HCT116 (cell line): ENCODE data around the gene CCDC54. TPM values are rescaled to one million over a fixed set of nuclear protein-coding genes. Genes with fewer than 3 reads are reported as not detected.

ENCODE experiments used
- ATAC-seq: fragments of 200-7000 bp; cut with Tn5 transposase; 2 replicates; pipeline ENCODE4 v1.9.1; 2020; ENCODE audit warnings: mild to moderate bottlenecking, moderate library complexity
- BruUV-seq: library from RNA; stranded (reverse); fragments of 400-500 nt; replicated peaks from 2 replicates; lab custom pipeline; 2021; lab: Mats Ljungman, UMichigan
- CTCF ChIA-PET: fragments of 300-600 bp; sonication (Branson Sonifier 250); formaldehyde crosslinking; loops from one replicate; lab custom pipeline; 2021; ENCODE audit warnings: antibody characterized with exemption; lab: Charles Lee
- POLR2A ChIA-PET: fragments of 300-600, 350-600 bp; sonication (Branson Sonifier 250); formaldehyde crosslinking; loops from one replicate; lab custom pipeline; 2021; ENCODE audit warnings: antibody characterized with exemption; lab: Charles Lee
- RAD21 ChIA-PET, 2 experiments: fragments of 300-600 bp; sonication (Branson Sonifier 250); formaldehyde crosslinking; loops; one replicate each; lab custom pipeline; 2023; ENCODE audit warnings: low total read pairs in 2 of 2; ENCODE audit not compliant: uncharacterized antibody in 2 of 2, unreplicated experiment in 2 of 2, low non-redundant PET in 1 of 2; lab: Charles Lee
- DNase-seq: peaks from one replicate; pipeline ENCODE4 v3.0.0-alpha.2; 2010; ENCODE audit warnings: low read depth, low spot score
- H2AFZ ChIP-seq: fragments of 200-600 bp; shearing (Covaris generic), sonication (generic); 2 replicates; pipeline ENCODE4 v1.6.1; 2017; ENCODE audit warnings: low read depth, mixed run types, mixed read lengths, antibody characterized with exemption, low read length; ENCODE audit not compliant: poor library complexity, severe bottlenecking
- H3K27ac ChIP-seq: 2 replicates; pipeline ENCODE4 v1.5.1; 2012; ENCODE audit warnings: low read depth, low read length
- H3K27me3 ChIP-seq: fragments of 200-600 bp; sonication (generic); 2 replicates; pipeline ENCODE4 v1.6.1; 2016; ENCODE audit warnings: mixed run types, low read length, mixed read lengths; ENCODE audit not compliant: insufficient read depth
- H3K36me3 ChIP-seq, 2 experiments: fragments of 200-500 bp in 1 of 2; fragments of 200-600 bp in 1 of 2; sonication (Bioruptor generic) in 1 of 2; sonication (generic) in 1 of 2; 2 replicates each; pipeline versions ENCODE4 v1.5.1 to v1.6.1; 2014 to 2016; ENCODE audit warnings: low read length in 2 of 2, inconsistent platforms in 1 of 2, mixed read lengths in 1 of 2, mixed run types in 1 of 2; ENCODE audit not compliant: insufficient read depth in 2 of 2, control insufficient read depth in 1 of 2
- H3K4me1 ChIP-seq, 2 experiments: fragments of 200-600 bp in 1 of 2; sonication (generic) in 1 of 2; 2 replicates each; pipeline versions ENCODE4 v1.5.1 to v1.6.1; 2012 to 2017; ENCODE audit warnings: low read length in 2 of 2, inconsistent platforms in 1 of 2, mild to moderate bottlenecking in 1 of 2, mixed read lengths in 1 of 2, mixed run types in 1 of 2, moderate library complexity in 1 of 2; ENCODE audit not compliant: insufficient read depth in 2 of 2, control insufficient read depth in 1 of 2
- H3K4me2 ChIP-seq: fragments of 200-600 bp; sonication (generic); 2 replicates; pipeline ENCODE4 v1.6.1; 2017; ENCODE audit warnings: mixed run types, low read length, mixed read lengths
- H3K4me3 ChIP-seq, 2 experiments: fragments of 200-600 bp in 1 of 2; sonication (generic) in 1 of 2; replicated peaks in 1 of 2; 2 replicates each; pipeline ENCODE4 v1.5.1; 2011 to 2016; ENCODE audit warnings: low read length in 2 of 2, control low read depth in 1 of 2, low read depth in 1 of 2, mild to moderate bottlenecking in 1 of 2, mixed read lengths in 1 of 2, mixed run types in 1 of 2
- H3K79me2 ChIP-seq: fragments of 200-600 bp; sonication (generic); 2 replicates; pipeline ENCODE4 v1.6.1; 2017; ENCODE audit warnings: mild to moderate bottlenecking, mixed run types, low read length, moderate library complexity, mixed read lengths; ENCODE audit not compliant: insufficient read depth
- H3K9ac ChIP-seq: fragments of 200-600 bp; sonication (generic); 2 replicates; pipeline ENCODE4 v1.6.1; 2016; ENCODE audit warnings: low read length, mixed read lengths
- H3K9me2 ChIP-seq: fragments of 200-600 bp; sonication (generic), shearing (Covaris generic); 2 replicates; pipeline ENCODE4 v1.6.1; 2017; ENCODE audit warnings: mixed run types, mild to moderate bottlenecking, moderate library complexity; ENCODE audit not compliant: insufficient read depth
- H3K9me3 ChIP-seq, 2 experiments: fragments of 200-500 bp in 1 of 2; fragments of 200-600 bp in 1 of 2; sonication (Bioruptor generic) in 1 of 2; sonication (generic) in 1 of 2; 2 replicates each; pipeline ENCODE4 v1.6.1; 2014 to 2017; ENCODE audit warnings: low read length in 2 of 2, mixed read lengths in 2 of 2, inconsistent platforms in 1 of 2, low read depth in 1 of 2, mild to moderate bottlenecking in 1 of 2, mixed run types in 1 of 2, moderate library complexity in 1 of 2; ENCODE audit not compliant: control insufficient read depth in 1 of 2, insufficient read depth in 1 of 2
- H4K20me1 ChIP-seq: fragments of 200-600 bp; sonication (generic), shearing (Covaris generic); 2 replicates; pipeline ENCODE4 v1.6.1; 2017; ENCODE audit warnings: mixed run types, mild to moderate bottlenecking, moderate library complexity; ENCODE audit not compliant: insufficient read depth
- CBX3 ChIP-seq: IDR thresholded peaks from 2 replicates; pipeline ENCODE4 v1.6.1; 2012; ENCODE audit warnings: low read depth
- CTCF ChIP-seq, 3 experiments: fragments of 200-600 bp in 1 of 3; sonication (generic) in 1 of 3; IDR thresholded peaks in 2 of 3; conservative IDR thresholded peaks in 1 of 3; 2 replicates each; pipeline ENCODE4 v1.5.1; 2012 to 2017; ENCODE audit warnings: low read depth in 2 of 3, low read length in 2 of 3, antibody characterized with exemption in 1 of 3, borderline replicate concordance in 1 of 3, control low read depth in 1 of 3, mild to moderate bottlenecking in 1 of 3, mixed read lengths in 1 of 3, mixed run types in 1 of 3, moderate library complexity in 1 of 3; ENCODE audit not compliant: insufficient read depth in 1 of 3
- ELF1 ChIP-seq: IDR thresholded peaks from 2 replicates; pipeline ENCODE4 v1.6.1; 2012; ENCODE audit warnings: low read depth, borderline replicate concordance
- EZH2phosphoT487 ChIP-seq: fragments of 200-600 bp; IDR thresholded peaks from 2 replicates; pipeline ENCODE4 v1.6.1; 2018; ENCODE audit warnings: antibody characterized with exemption, borderline replicate concordance
- FOSL1 ChIP-seq: IDR thresholded peaks from 2 replicates; pipeline ENCODE4 v1.6.1; 2012; ENCODE audit warnings: low read depth
- JUND ChIP-seq: IDR thresholded peaks from 2 replicates; pipeline ENCODE4 v1.6.1; 2012
- RAD21 ChIP-seq: IDR thresholded peaks from 2 replicates; pipeline ENCODE4 v1.6.1; 2012; ENCODE audit warnings: low read depth, mild to moderate bottlenecking
- SIN3A ChIP-seq: IDR thresholded peaks from 2 replicates; pipeline ENCODE4 v1.6.1; 2012; ENCODE audit warnings: low read depth
- TCF7L2 ChIP-seq: IDR thresholded peaks from 2 replicates; pipeline ENCODE4 v1.7.0; 2011; ENCODE audit warnings: borderline replicate concordance, inconsistent platforms; ENCODE audit not compliant: insufficient read depth, insufficient read length; ENCODE audit errors: extremely low read depth
- YY1 ChIP-seq: IDR thresholded peaks from 2 replicates; pipeline ENCODE4 v1.6.1; 2011; ENCODE audit warnings: low read length, low read depth, moderate library complexity, mild to moderate bottlenecking; ENCODE audit not compliant: insufficient replicate concordance; ENCODE audit errors: extremely low read depth
- ZBTB33 ChIP-seq: IDR thresholded peaks from 2 replicates; pipeline ENCODE4 v1.6.1; 2011; ENCODE audit warnings: mild to moderate bottlenecking, low read length, moderate library complexity; ENCODE audit not compliant: insufficient replicate concordance; ENCODE audit errors: extremely low read depth
- ZFX ChIP-seq: fragments of 450-650 bp; IDR thresholded peaks from 2 replicates; pipeline ENCODE4 v1.6.1; 2017
- ZNF274 ChIP-seq: fragments of 200-500 bp; sonication (Bioruptor generic); IDR thresholded peaks from 2 replicates; pipeline ENCODE4 v1.6.1; 2014; ENCODE audit warnings: mild to moderate bottlenecking, low read depth, low read length, inconsistent platforms
- intact Hi-C: fragments of 100-400 bp; cut with micrococcal nuclease; formaldehyde crosslinking; loops from 2 replicates; pipeline ENCODE4 v1.10.0; 2022
- total RNA-seq: library from RNA; stranded (reverse); gene quantifications from one replicate; pipeline ENCODE4 v1.2.1, GENCODE V29; 2021; ENCODE audit not compliant: unreplicated experiment

CCDC54 gene
- total RNA-seq, 1 experiment from 2014 or later: not detected

GRCh38 chr3:107345822-107346405 lies 31.3 kb upstream of the CCDC54 start:
- ATAC-seq (no peak), DNase-seq (no peak)
- H3K27ac ChIP-seq: no peak overlapping the region
- H3K9me3 ChIP-seq: no peaks in the 10 kb centered on the region
- no peaks in the 10 kb centered on the region for H3K4me1 ChIP-seq
- H3K79me2 ChIP-seq: no peaks in the 10 kb centered on the region
- H3K9me2 ChIP-seq: no peaks in the 10 kb centered on the region
- H3K36me3 ChIP-seq: no peaks in the 10 kb centered on the region
- intact Hi-C loops: no loop called here
- no peak overlapping the region for H3K4me3 ChIP-seq
- no peak overlapping the region for H3K9ac ChIP-seq
- H3K27me3 ChIP-seq: no peaks in the 10 kb centered on the region
- ChIA-PET RAD21 (no interaction called here), POLR2A (no interaction called here), CTCF (no interaction called here)
- no TSS peak for BruUV-seq
- H3K4me2 ChIP-seq: no peak overlapping the region
- H4K20me1 ChIP-seq: no peaks in the 10 kb centered on the region
- H2AFZ ChIP-seq: no peak overlapping the region
- TF ChIP-seq CTCF (IDR thresholded peaks at IDR 0.05 in 2 of 3, conservative IDR thresholded peaks at IDR 0.05 in 1 of 3; ENCODE audit: borderline replicate concordance in 1 of 3, insufficient read depth in 1 of 3, low read depth in 2 of 3, low read length in 2 of 3) (no peak), YY1 (no peak), RAD21 (no peak), ZNF274 (no peak)

- POLR2A ChIA-PET: no interaction called here
- no peak overlapping the region for H3K4me2 ChIP-seq
- H3K79me2 ChIP-seq: no peaks in the 10 kb centered on the region
- no peaks in the 10 kb centered on the region for H4K20me1 ChIP-seq
- H3K27ac ChIP-seq: no peak overlapping the region
- H3K27me3 ChIP-seq: no peaks in the 10 kb centered on the region
- H3K4me3 ChIP-seq: no peak overlapping the region
- intact Hi-C loops: no loop called here
- no peaks in the 10 kb centered on the region for H3K9me3 ChIP-seq
- H3K9ac ChIP-seq: no peak overlapping the region
- ATAC-seq: no peak
- no TSS peak for BruUV-seq
- H3K9me2 ChIP-seq: no peaks in the 10 kb centered on the region
- RAD21 ChIA-PET: no interaction called here
- CTCF ChIA-PET: no interaction called here
- H2AFZ ChIP-seq: no peak overlapping the region
- H3K36me3 ChIP-seq: no peaks in the 10 kb centered on the region
- no peaks in the 10 kb centered on the region for H3K4me1 ChIP-seq
- DNase-seq: no peak
- no peak for TF ChIP-seq SIN3A
- no peak for TF ChIP-seq ZFX
- no peak for TF ChIP-seq YY1
- no peak for TF ChIP-seq ELF1
- no peak for TF ChIP-seq FOSL1
- no peak for TF ChIP-seq EZH2phosphoT487
- no peak for TF ChIP-seq CBX3
- no peak for TF ChIP-seq CTCF (IDR thresholded peaks at IDR 0.05 in 2 of 3, conservative IDR thresholded peaks at IDR 0.05 in 1 of 3; ENCODE audit: borderline replicate concordance in 1 of 3, insufficient read depth in 1 of 3, low read depth in 2 of 3, low read length in 2 of 3)
- TF ChIP-seq TCF7L2: no peak
- TF ChIP-seq JUND: no peak
- TF ChIP-seq RAD21: no peak
- TF ChIP-seq ZBTB33: no peak
- TF ChIP-seq ZNF274: no peak
Measured at GRCh38 chr3:107346564-107346963, 30.7 kb upstream of the CCDC54 start.
